ENCODE data around the gene GLI3.

GLI3 gene

DNA sequence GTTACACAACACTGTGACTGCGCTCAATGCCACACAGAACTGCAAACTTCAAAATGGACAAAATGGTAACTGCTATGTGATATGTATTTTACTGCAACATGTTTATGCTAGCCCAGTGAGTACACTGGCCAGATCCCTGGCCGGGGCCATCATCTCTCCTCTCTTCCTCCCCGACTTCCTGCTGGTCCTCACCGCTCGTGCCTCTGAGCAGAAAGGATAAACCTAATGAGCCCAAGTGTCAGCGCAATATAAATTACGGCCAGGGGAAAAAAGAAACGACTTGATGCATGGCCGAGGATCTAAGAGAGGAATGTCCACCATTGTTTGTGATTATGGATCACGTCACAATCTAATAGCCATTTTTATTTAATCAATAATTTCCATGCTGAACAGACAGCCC lies 225.2 kb downstream of the GLI3 start:
- no peak overlapping the region for H3K27ac ChIP-seq (ENCODE audit: low read depth, low read length)
- no peak overlapping the region for H3K9ac ChIP-seq (ENCODE audit: low read length)
- no peak overlapping the region for H2BK120ac ChIP-seq (ENCODE audit: insufficient read depth, low read length, poor library complexity)
- no peak overlapping the region for H3K4ac ChIP-seq (ENCODE audit: low read depth, low read length)
- H3K9me3 ChIP-seq (ENCODE audit: insufficient read depth, low read depth, low read length): no peaks in the 10 kb centered on the region
- no peak overlapping the region for H3K4me2 ChIP-seq (ENCODE audit: low read length)
- peaks cover 3% of the 10 kb centered on the region for H3K79me1 ChIP-seq (ENCODE audit: low read length)
- H3K23ac ChIP-seq (ENCODE audit: low read length): no peak overlapping the region
- no peak overlapping the region for H4K12ac ChIP-seq (ENCODE audit: low read depth, low read length)
- H3K14ac ChIP-seq (ENCODE audit: low read length): no peak overlapping the region
- H3K4me1 ChIP-seq (ENCODE audit: control insufficient read depth in 1 of 2, insufficient read depth in 2 of 2, low read length in 2 of 2): peaks cover 4 to 5% of the 10 kb centered on the region in 2 experiments
- H2AK5ac ChIP-seq (ENCODE audit: low read length): no peak overlapping the region
- no peak overlapping the region for H3K4me3 ChIP-seq (ENCODE audit: low read depth, low read length)
- no peak overlapping the region for H3K18ac ChIP-seq (ENCODE audit: low read length)
- H4K91ac ChIP-seq (ENCODE audit: low read depth, low read length): no peak overlapping the region
- no peak for DNase-seq
- H3K79me2 ChIP-seq (ENCODE audit: control insufficient read depth, insufficient read depth, low read length, poor library complexity): no peaks in the 10 kb centered on the region
- WGBS (ENCODE audit: extremely low coverage, insufficient coverage, insufficient read length): no CpG with 5 or more reads among the region's 10 CpGs
- H3K27me3 ChIP-seq (ENCODE audit: insufficient read depth, low read length): no peaks in the 10 kb centered on the region
- H2BK5ac ChIP-seq (ENCODE audit: low read depth, low read length, poor library complexity): no peak overlapping the region
- no peak overlapping the region for H2AFZ ChIP-seq (ENCODE audit: insufficient read depth, low read length, poor library complexity)
- peaks cover 2 to 3% of the 10 kb centered on the region in 2 experiments for H3K36me3 ChIP-seq (ENCODE audit: control insufficient read depth in 1 of 2, insufficient read depth in 2 of 2, low read length in 2 of 2)
- no peak overlapping the region for H4K8ac ChIP-seq (ENCODE audit: low read depth, low read length)
- H2BK12ac ChIP-seq (ENCODE audit: low read length): no peak overlapping the region

DNA sequence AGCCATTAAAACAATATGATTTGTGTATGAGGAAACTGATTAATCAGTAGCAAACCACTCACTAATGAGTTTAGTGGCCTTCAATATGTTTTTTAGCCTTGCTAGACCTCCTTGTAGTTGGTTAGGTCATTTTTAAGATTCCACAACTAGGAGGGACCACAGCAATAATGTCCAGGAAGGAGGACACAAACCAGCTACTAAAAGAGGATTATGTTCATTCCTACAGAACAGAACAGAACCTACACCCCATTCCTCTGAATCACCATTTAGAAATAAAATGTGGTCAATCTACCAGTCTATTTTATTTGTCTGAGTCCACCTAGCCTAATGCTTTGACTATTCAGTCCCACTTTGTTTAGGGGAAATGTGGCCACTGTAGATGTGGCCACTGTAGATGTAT lies 226.3 kb downstream of the GLI3 start:
- Histone ChIP-seq H3K9ac (ENCODE audit: low read length) (no peak overlapping the region), H2AFZ (ENCODE audit: insufficient read depth, low read length, poor library complexity) (no peak overlapping the region), H2BK12ac (ENCODE audit: low read length) (no peak overlapping the region), H3K23ac (ENCODE audit: low read length) (no peak overlapping the region), H2BK120ac (ENCODE audit: insufficient read depth, low read length, poor library complexity) (no peak overlapping the region), H3K27me3 (ENCODE audit: insufficient read depth, low read length) (no peaks in the 10 kb centered on the region), H3K36me3 (ENCODE audit: control insufficient read depth in 1 of 2, insufficient read depth in 2 of 2, low read length in 2 of 2) (peaks cover 2 to 3% of the 10 kb centered on the region in 2 experiments), H4K12ac (ENCODE audit: low read depth, low read length) (no peak overlapping the region), H3K4me2 (ENCODE audit: low read length) (no peak overlapping the region), H3K4me1 (ENCODE audit: control insufficient read depth in 1 of 2, insufficient read depth in 2 of 2, low read length in 2 of 2) (peaks cover under 1% of the 10 kb centered on the region in 2 experiments), H2AK5ac (ENCODE audit: low read length) (no peak overlapping the region), H3K9me3 (ENCODE audit: insufficient read depth, low read depth, low read length) (no peaks in the 10 kb centered on the region), H3K18ac (ENCODE audit: low read length) (no peak overlapping the region), H3K14ac (ENCODE audit: low read length) (no peak overlapping the region), H2BK5ac (ENCODE audit: low read depth, low read length, poor library complexity) (no peak overlapping the region), H4K8ac (ENCODE audit: low read depth, low read length) (no peak overlapping the region), H3K27ac (ENCODE audit: low read depth, low read length) (no peak overlapping the region), H3K4ac (ENCODE audit: low read depth, low read length) (no peak overlapping the region), H3K79me1 (ENCODE audit: low read length) (peaks cover 2% of the 10 kb centered on the region), H4K91ac (ENCODE audit: low read depth, low read length) (no peak overlapping the region), H3K79me2 (ENCODE audit: control insufficient read depth, insufficient read depth, low read length, poor library complexity) (no peaks in the 10 kb centered on the region), H3K4me3 (ENCODE audit: low read depth, low read length) (no peak overlapping the region)
- DNase-seq: no peak

DNA sequence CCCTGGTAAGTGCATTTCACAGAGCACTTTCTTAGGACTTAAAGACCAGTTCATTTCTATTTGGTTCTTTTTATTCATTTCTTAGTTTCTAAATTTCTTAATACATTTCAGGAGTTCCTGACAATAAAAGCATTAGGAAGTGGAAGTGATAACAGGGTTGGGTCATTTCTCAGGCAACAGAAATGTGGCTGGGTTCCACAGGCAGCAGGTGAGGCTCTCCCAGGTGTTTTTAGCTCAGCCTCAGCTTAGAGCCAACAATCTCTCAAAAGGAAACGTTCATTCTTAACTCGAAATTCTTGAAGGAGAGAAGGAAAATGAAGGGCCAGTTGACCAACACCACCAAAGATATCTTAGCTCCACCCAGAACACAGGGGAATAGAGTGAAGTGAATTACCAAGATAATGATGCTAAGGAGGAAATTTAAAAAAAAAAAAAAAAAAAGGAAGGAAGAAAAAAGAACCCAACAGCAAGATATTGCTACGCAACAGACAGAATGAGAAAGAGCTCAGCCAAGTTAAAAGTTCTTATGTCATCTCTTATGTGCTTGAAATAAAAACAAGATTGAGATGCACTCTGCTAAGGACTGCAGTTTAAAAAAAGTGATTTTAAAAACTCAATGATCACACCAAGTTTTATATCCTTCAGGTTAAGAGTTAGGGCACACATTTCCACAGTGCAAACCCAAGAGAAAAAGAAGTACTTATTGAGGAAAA lies 230.1 kb downstream of the GLI3 start:
- no CpG with 5 or more reads among the region's 3 CpGs for WGBS (ENCODE audit: extremely low coverage, insufficient coverage, insufficient read length)
- no peak overlapping the region for H3K4me3 ChIP-seq (ENCODE audit: low read depth, low read length)
- H4K91ac ChIP-seq (ENCODE audit: low read depth, low read length): no peak overlapping the region
- no peak overlapping the region for H3K27ac ChIP-seq (ENCODE audit: low read depth, low read length)
- no peak overlapping the region for H3K14ac ChIP-seq (ENCODE audit: low read length)
- H4K8ac ChIP-seq (ENCODE audit: low read depth, low read length): no peak overlapping the region
- H2BK5ac ChIP-seq (ENCODE audit: low read depth, low read length, poor library complexity): no peak overlapping the region
- no peak overlapping the region for H3K23ac ChIP-seq (ENCODE audit: low read length)
- no peak overlapping the region for H3K9ac ChIP-seq (ENCODE audit: low read length)
- no peak overlapping the region for H3K4ac ChIP-seq (ENCODE audit: low read depth, low read length)
- no peak overlapping the region for H2BK12ac ChIP-seq (ENCODE audit: low read length)
- H4K12ac ChIP-seq (ENCODE audit: low read depth, low read length): no peak overlapping the region
- H3K18ac ChIP-seq (ENCODE audit: low read length): no peak overlapping the region
- H2BK120ac ChIP-seq (ENCODE audit: insufficient read depth, low read length, poor library complexity): no peak overlapping the region
- no peak overlapping the region for H3K4me2 ChIP-seq (ENCODE audit: low read length)
- H3K79me1 ChIP-seq (ENCODE audit: low read length): no peaks in the 10 kb centered on the region
- no peaks in the 10 kb centered on the region for H3K79me2 ChIP-seq (ENCODE audit: control insufficient read depth, insufficient read depth, low read length, poor library complexity)
- no peaks in the 10 kb centered on the region for H3K9me3 ChIP-seq (ENCODE audit: insufficient read depth, low read depth, low read length)
- H3K4me1 ChIP-seq (ENCODE audit: control insufficient read depth in 1 of 2, insufficient read depth in 2 of 2, low read length in 2 of 2): no peaks in the 10 kb centered on the region
- no peak for DNase-seq
- H2AK5ac ChIP-seq (ENCODE audit: low read length): no peak overlapping the region
- H3K36me3 ChIP-seq (ENCODE audit: control insufficient read depth in 1 of 2, insufficient read depth in 2 of 2, low read length in 2 of 2): peaks cover 2 to 3% of the 10 kb centered on the region in 2 experiments
- H3K27me3 ChIP-seq (ENCODE audit: insufficient read depth, low read length): no peaks in the 10 kb centered on the region
- H2AFZ ChIP-seq (ENCODE audit: insufficient read depth, low read length, poor library complexity): no peak overlapping the region

DNA sequence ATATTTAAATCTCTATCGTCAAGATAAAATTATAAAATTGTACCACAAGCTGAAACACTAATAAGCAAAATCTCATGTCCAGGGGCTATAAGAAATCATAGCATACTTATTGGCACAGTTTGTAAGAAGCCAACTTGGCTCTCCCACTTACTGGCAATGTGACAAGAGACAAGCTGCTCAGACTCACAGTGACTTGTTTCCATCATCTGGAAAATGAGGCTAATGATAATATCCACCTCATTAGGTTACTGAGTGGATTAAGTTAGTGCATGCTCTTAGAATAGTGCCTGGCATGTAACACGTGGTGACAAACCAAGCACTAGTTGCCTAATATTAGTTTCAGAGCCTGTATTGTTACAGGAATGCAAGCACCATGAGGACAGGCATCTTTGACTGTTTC lies 234.4 kb downstream of the GLI3 start:
- H2AK5ac ChIP-seq (ENCODE audit: low read length): no peak overlapping the region
- no peak overlapping the region for H3K18ac ChIP-seq (ENCODE audit: low read length)
- no peak overlapping the region for H4K91ac ChIP-seq (ENCODE audit: low read depth, low read length)
- no peaks in the 10 kb centered on the region for H3K36me3 ChIP-seq (ENCODE audit: control insufficient read depth in 1 of 2, insufficient read depth in 2 of 2, low read length in 2 of 2)
- no peak for DNase-seq
- H3K27me3 ChIP-seq (ENCODE audit: insufficient read depth, low read length): no peaks in the 10 kb centered on the region
- H4K8ac ChIP-seq (ENCODE audit: low read depth, low read length): no peak overlapping the region
- no peak overlapping the region for H2BK5ac ChIP-seq (ENCODE audit: low read depth, low read length, poor library complexity)
- H3K27ac ChIP-seq (ENCODE audit: low read depth, low read length): no peak overlapping the region
- no peak overlapping the region for H2BK12ac ChIP-seq (ENCODE audit: low read length)
- no peaks in the 10 kb centered on the region for H3K79me1 ChIP-seq (ENCODE audit: low read length)
- H2BK120ac ChIP-seq (ENCODE audit: insufficient read depth, low read length, poor library complexity): no peak overlapping the region
- H3K4me2 ChIP-seq (ENCODE audit: low read length): no peak overlapping the region
- H3K23ac ChIP-seq (ENCODE audit: low read length): no peak overlapping the region
- no peaks in the 10 kb centered on the region for H3K9me3 ChIP-seq (ENCODE audit: insufficient read depth, low read depth, low read length)
- no peak overlapping the region for H2AFZ ChIP-seq (ENCODE audit: insufficient read depth, low read length, poor library complexity)
- H3K4me1 ChIP-seq (ENCODE audit: control insufficient read depth in 1 of 2, insufficient read depth in 2 of 2, low read length in 2 of 2): no peaks in the 10 kb centered on the region
- no peak overlapping the region for H3K4me3 ChIP-seq (ENCODE audit: low read depth, low read length)
- H4K12ac ChIP-seq (ENCODE audit: low read depth, low read length): no peak overlapping the region
- H3K9ac ChIP-seq (ENCODE audit: low read length): no peak overlapping the region
- no peaks in the 10 kb centered on the region for H3K79me2 ChIP-seq (ENCODE audit: control insufficient read depth, insufficient read depth, low read length, poor library complexity)
- 100% methylated on average over 1 of the region's 2 CpGs for WGBS (ENCODE audit: extremely low coverage, insufficient coverage, insufficient read length)
- no peak overlapping the region for H3K14ac ChIP-seq (ENCODE audit: low read length)
- H3K4ac ChIP-seq (ENCODE audit: low read depth, low read length): no peak overlapping the region
